GM12878 (cell line): Measurements from ENCODE around the gene CDX4.

Experiments
- CEBPB ChIP-seq, 2 experiments: fragments of 150-350 bp in 1 of 2; IDR thresholded peaks; 2 replicates each; pipeline ENCODE4 v1.6.1; 2012 to 2014; ENCODE audit warnings: low read depth in 2 of 2, low read length in 2 of 2, borderline replicate concordance in 1 of 2, inconsistent platforms in 1 of 2
- CREB1 ChIP-seq: IDR thresholded peaks from 2 replicates; pipeline ENCODE4 v1.6.1; 2012; ENCODE audit warnings: low read depth, mild to moderate bottlenecking, inconsistent platforms
- CTCF ChIP-seq, 3 experiments: IDR thresholded peaks in 2 of 3; conservative IDR thresholded peaks in 1 of 3; 2 replicates each; pipeline ENCODE4 v1.5.1; 2011; ENCODE audit warnings: low read depth in 3 of 3, low read length in 3 of 3, mild to moderate bottlenecking in 3 of 3, control low read depth in 2 of 3, moderate library complexity in 2 of 3, inconsistent platforms in 1 of 3, mixed read lengths in 1 of 3; ENCODE audit not compliant: control insufficient read depth in 2 of 3, insufficient read depth in 1 of 3; ENCODE audit errors: extremely low read depth in 1 of 3
- ETV6 ChIP-seq, 2 experiments: fragments of 450-650 bp in 1 of 2; IDR thresholded peaks in 1 of 2; conservative IDR thresholded peaks in 1 of 2; 2 replicates each; pipeline ENCODE4 v1.6.1; 2014; ENCODE audit warnings: antibody characterized with exemption in 1 of 2, borderline replicate concordance in 1 of 2, low read depth in 1 of 2, mild to moderate bottlenecking in 1 of 2, moderate library complexity in 1 of 2
- PBX3 ChIP-seq: IDR thresholded peaks from 2 replicates; pipeline ENCODE4 v1.6.1; 2011; ENCODE audit warnings: mild to moderate bottlenecking, low read depth, low read length, moderate library complexity; ENCODE audit not compliant: insufficient replicate concordance
- RAD21 ChIP-seq: IDR thresholded peaks from 2 replicates; pipeline ENCODE4 v1.6.1; 2011; ENCODE audit warnings: mild to moderate bottlenecking, low read depth, low read length, moderate library complexity; ENCODE audit not compliant: insufficient read depth
- TARDBP ChIP-seq: IDR thresholded peaks from 2 replicates; pipeline ENCODE4 v1.6.1; 2016; ENCODE audit warnings: borderline replicate concordance
- ZNF274 ChIP-seq: IDR thresholded peaks from one replicate; pipeline ENCODE4 v1.8.0; 2011; ENCODE audit not compliant: insufficient read length, insufficient read depth

- TF ChIP-seq CEBPB (IDR thresholded peaks at IDR 0.05; ENCODE audit: borderline replicate concordance in 1 of 2, low read depth in 2 of 2, low read length in 2 of 2) (no peak), RAD21 (no peak), CTCF (IDR thresholded peaks at IDR 0.05 in 2 of 3, conservative IDR thresholded peaks at IDR 0.05 in 1 of 3; ENCODE audit: control insufficient read depth in 2 of 3, extremely low read depth in 1 of 3, insufficient read depth in 1 of 3, low read depth in 3 of 3, low read length in 3 of 3) (no peak), PBX3 (no peak), ETV6 (conservative IDR thresholded peaks at IDR 0.05 in 1 of 2, IDR thresholded peaks at IDR 0.05 in 1 of 2; ENCODE audit: borderline replicate concordance in 1 of 2, low read depth in 1 of 2) (no peak), CREB1 (no peak), TARDBP (no peak), ZNF274 (no peak)
Measured at GRCh38 chrX:73446831-73447230, at the start of gene CDX4.
